Ovary (tissue), 9 donors: ENCODE data around the gene EIF6. TPM values are rescaled to one million over a fixed set of nuclear protein-coding genes. Genes with fewer than 3 reads are reported as not detected.

Source experiments
- DNase-seq, 5 donors: peaks; one replicate each; pipeline ENCODE4 v3.0.0-alpha.2; 2019 to 2020
- H3K27ac ChIP-seq, 2 donors: fragments of 200-600 bp; one replicate each; pipeline versions ENCODE4 v1.5.1 to v1.8.0; 2019 to 2022
- H3K27me3 ChIP-seq: fragments of 200-600 bp; one replicate; pipeline ENCODE4 v1.8.0; 2022
- H3K36me3 ChIP-seq: fragments of 200-600 bp; sonication (generic); one replicate; pipeline ENCODE4 v1.5.1; 2019
- H3K4me1 ChIP-seq: one replicate; pipeline ENCODE4 v1.8.1; 2013; ENCODE audit warnings: mild to moderate bottlenecking, moderate library complexity; ENCODE audit not compliant: insufficient read depth
- H3K4me3 ChIP-seq: fragments of 200-600 bp; sonication (generic); one replicate; pipeline ENCODE4 v1.5.1; 2017
- H3K9me3 ChIP-seq, 2 donors: fragments of 200-600 bp in 1 of 2; sonication (generic) in 1 of 2; one replicate each; pipeline versions ENCODE4 v1.5.1 to v1.8.1; 2013 to 2019; ENCODE audit warnings: mild to moderate bottlenecking in 1 of 2, moderate library complexity in 1 of 2
- CTCF ChIP-seq, 3 donors: fragments of 450-650 bp in 2 of 3; fragments of 200-600 bp in 1 of 3; IDR thresholded peaks; one replicate each; pipeline versions ENCODE4 v1.5.1 to v1.8.0; 2016 to 2022; ENCODE audit warnings: antibody characterized with exemption in 3 of 3, mild to moderate bottlenecking in 1 of 3
- EP300 ChIP-seq: sonication (generic); formaldehyde crosslinking; IDR thresholded peaks from one replicate; pipeline ENCODE4 v1.6.1; 2017; ENCODE audit warnings: antibody characterized with exemption
- POLR2A ChIP-seq: fragments of 450-650 bp; IDR thresholded peaks from one replicate; pipeline ENCODE4 v1.6.1; 2017; ENCODE audit warnings: antibody characterized with exemption, mild to moderate bottlenecking, moderate library complexity
- WGBS, 3 donors: extraction: QIAGEN DNeasy Blood & Tissue Kit in 1 of 3; methylation state at CpG; one replicate each; pipeline versions ENCODE4 v1.1.5 to v1.1.7; 2013 to 2017; 5-methylcytosine and 5-hydroxymethylcytosine counted together
- intact Hi-C, 4 donors: fragments of 100-400 bp; cut with DNase I; formaldehyde crosslinking; loops; one replicate each; pipeline versions ENCODE4 v1.11.0 to v1.15.1; 2022 to 2023
- polyA plus RNA-seq, 2 donors: library from polyadenylated mRNA; stranded (reverse); fragments of 200-250 nt in 1 of 2; fragments of 350-450 nt in 1 of 2; fragmentation: Illumina TruSeq in 1 of 2; extraction: RNeasy Lipid Tissue Mini Kit (QIAGEN cat#74804) in 1 of 2; gene quantifications; one replicate each; pipeline ENCODE4 v1.2.3, GENCODE V29; 2013 to 2014
- total RNA-seq, 7 donors: library from RNA; depleted of rRNA in 2 of 7; stranded (reverse); fragments of >200 nt in 2 of 7; fragmentation: NEBNext Ultra II Directional in 3 of 7; extraction: Animal tissue kit (Norgen Biotek cat#: 25700) in 3 of 7; gene quantifications; one replicate each; pipeline versions ENCODE4 v1.1.0 to v1.2.4, GENCODE V29; 2016 to 2023
- donor health status: DM: no; HTN: no; CAD: no; lungs with moderate emphysema.
- donor health status: DM: no; HTN: no; CAD: no.
- donor health status: Bipolar disorder and iron deficiency.
- donor health status: DM: yes; HTN: yes; CAD: no.
- donor health status: DM: no; HTN: no; CAD: no.
- donor health status: DM: yes; HTN: yes; CAD: no.

Gene EIF6
- total and polyA plus RNA-seq, 9 donors, result 36.6 to 93.1 (median 69.8) TPM

DNA sequence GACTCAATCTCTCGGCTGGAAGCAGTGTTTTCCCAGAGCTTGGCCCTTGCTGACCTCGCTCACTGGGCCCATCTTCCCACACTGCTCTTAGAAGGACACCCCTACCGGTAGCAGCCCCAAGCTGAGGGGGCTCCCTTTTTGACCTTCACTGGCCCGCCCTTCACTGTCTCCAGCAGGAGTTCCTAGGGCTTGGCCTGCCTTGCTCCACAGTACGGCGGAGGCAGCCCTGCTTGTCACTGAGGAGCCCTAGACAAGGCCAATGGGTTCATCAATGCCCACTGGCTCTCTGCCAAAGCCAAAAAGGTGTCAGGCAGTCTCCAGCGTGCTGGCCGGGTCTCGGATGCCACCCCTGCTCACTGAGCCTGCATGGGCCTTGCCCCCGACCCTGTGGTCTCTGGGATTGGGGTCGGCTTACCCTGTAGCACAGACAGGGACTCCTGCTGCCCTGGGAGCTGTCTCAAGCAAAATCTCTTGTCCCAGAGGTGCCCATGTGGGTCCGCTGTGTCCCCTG lies 8.8 kb downstream of the EIF6 start:
- TF ChIP-seq CTCF (IDR thresholded peaks at IDR 0.05), result no peak
- TF ChIP-seq POLR2A, result no peak
- no peak for TF ChIP-seq EP300
- peaks cover 10% of the 10 kb centered on the region for H3K4me1 ChIP-seq
- no peaks in the 10 kb centered on the region for H3K9me3 ChIP-seq
- no peak for DNase-seq
- H3K27ac ChIP-seq, result no peak overlapping the region
- H3K4me3 ChIP-seq, result no peak overlapping the region
- 70 to 81% (median 81%) methylated on average over 10 to 12 of the region's 12 CpGs for WGBS, 3 donors
- intact Hi-C loops, result no loop called here
- H3K27me3 ChIP-seq, result no peaks in the 10 kb centered on the region
- H3K36me3 ChIP-seq, result no peaks in the 10 kb centered on the region

DNA sequence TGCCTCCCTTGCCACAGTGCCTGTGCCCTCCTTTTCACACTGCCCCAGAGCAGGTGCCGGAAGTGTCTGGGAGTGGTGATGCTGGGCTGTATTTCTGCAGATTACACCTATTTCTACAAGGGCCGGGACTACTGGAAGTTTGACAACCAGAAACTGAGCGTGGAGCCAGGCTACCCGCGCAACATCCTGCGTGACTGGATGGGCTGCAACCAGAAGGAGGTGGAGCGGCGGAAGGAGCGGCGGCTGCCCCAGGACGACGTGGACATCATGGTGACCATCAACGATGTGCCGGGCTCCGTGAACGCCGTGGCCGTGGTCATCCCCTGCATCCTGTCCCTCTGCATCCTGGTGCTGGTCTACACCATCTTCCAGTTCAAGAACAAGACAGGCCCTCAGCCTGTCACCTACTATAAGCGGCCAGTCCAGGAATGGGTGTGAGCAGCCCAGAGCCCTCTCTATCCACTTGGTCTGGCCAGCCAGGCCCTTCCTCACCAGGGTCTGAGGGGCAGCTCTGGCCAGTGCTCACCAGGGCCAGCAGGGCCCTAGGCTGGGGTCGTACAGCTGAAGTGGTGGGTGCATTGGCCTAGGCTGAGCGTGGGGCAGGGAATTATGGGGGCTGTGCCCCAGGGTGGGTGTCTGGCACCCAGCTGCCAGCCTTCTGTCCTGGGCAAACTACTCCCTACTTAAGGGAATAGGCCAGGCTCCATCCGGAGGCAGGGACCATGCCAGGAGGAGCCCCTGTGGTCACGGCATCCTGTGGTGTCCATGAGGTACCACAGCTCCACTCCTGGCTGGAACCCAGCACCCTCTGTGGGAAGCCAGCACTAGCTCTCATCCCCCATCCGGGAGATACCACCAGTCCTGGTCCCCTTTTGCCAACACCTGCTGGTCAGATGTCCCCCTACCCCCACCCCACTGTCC lies 10.1 kb downstream of the EIF6 start:
- no peak overlapping the region for H3K27ac ChIP-seq
- no peaks in the 10 kb centered on the region for H3K36me3 ChIP-seq
- WGBS, 3 donors, result 85 to 88% (median 86%) methylated on average over 23 to 24 of the region's 24 CpGs

DNA sequence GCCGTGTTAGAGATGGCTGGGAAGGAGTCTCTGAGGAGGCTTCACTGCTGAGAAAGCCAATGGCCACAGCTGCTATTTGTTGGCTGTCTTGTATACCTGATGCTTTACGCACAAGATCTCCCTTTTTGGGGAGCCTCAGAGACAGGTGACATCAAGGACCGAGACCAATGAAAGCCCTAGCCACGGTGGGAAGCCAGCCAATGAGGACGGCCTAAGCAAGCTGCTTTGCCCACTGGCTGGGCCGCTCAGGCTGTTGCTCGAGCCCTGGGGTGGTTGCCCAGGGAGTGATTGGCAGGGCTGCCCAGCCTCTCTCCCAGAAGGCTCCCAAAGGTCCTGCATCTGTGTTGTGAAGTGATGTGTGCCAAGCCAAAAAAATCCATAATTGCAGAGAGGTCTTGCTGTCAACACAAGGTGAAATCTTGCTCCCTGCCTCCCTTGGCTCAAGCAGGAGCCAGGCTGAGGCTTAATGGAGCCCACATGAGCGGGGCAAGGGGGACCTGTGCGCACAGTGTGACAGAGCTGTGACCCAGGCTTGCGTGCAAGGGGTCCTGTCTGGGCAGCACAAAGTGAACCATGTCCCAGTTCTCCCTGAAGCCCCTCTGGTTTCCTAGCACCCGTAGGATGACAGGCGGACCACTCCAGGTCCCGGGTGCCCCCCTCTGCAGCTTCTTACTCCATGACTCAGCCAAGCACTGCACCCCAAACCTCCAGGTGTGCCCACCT lies 11.0 kb downstream of the EIF6 start:
- no peak for DNase-seq
- peaks cover 10% of the 10 kb centered on the region for H3K4me1 ChIP-seq
- no peaks in the 10 kb centered on the region for H3K36me3 ChIP-seq
- no peak overlapping the region for H3K27ac ChIP-seq
- TF ChIP-seq EP300 (no peak), CTCF (IDR thresholded peaks at IDR 0.05) (no peak), POLR2A (no peak)
- no peaks in the 10 kb centered on the region for H3K9me3 ChIP-seq
- no peaks in the 10 kb centered on the region for H3K27me3 ChIP-seq
- WGBS, 3 donors, result 66 to 69% (median 67%) methylated on average over 13 of the region's 13 CpGs
- H3K4me3 ChIP-seq, result no peak overlapping the region
- intact Hi-C loops, result loop anchor here in 1 of 4 donors (5.0 kb wide), 1 partner anchor 126 kb away; the partner anchor contains the start of gene EDEM2

More for the DNA sequence above, 10.1 kb downstream of the EIF6 start:
- no peak overlapping the region for H3K4me3 ChIP-seq
- no peak for DNase-seq
- H3K27me3 ChIP-seq, result no peaks in the 10 kb centered on the region
- intact Hi-C loops, result loop anchor here in 1 of 4 donors (5.0 kb wide), 1 partner anchor 127 kb away; the partner anchor contains the start of gene EDEM2
- H3K9me3 ChIP-seq, result no peaks in the 10 kb centered on the region
- TF ChIP-seq POLR2A (no peak), EP300 (no peak), CTCF (IDR thresholded peaks at IDR 0.05) (no peak)
- H3K4me1 ChIP-seq, result peaks cover 10% of the 10 kb centered on the region

- WGBS, 3 donors, result 59 to 72% (median 70%) methylated on average over 7 of the region's 7 CpGs
- Histone ChIP-seq H3K36me3 (no peaks in the 10 kb centered on the region), H3K9me3 (no peaks in the 10 kb centered on the region), H3K27me3 (no peaks in the 10 kb centered on the region), H3K27ac (no peak overlapping the region), H3K4me3 (no peak overlapping the region), H3K4me1 (peaks cover 3% of the 10 kb centered on the region)
- DNase-seq, result no peak
- no peak for TF ChIP-seq POLR2A
- TF ChIP-seq EP300, result no peak
- no peak for TF ChIP-seq CTCF (IDR thresholded peaks at IDR 0.05)
- intact Hi-C loops, result loop anchor here in 1 of 4 donors (5.0 kb wide), 1 partner anchor 125 kb away; the partner anchor contains the start of gene EDEM2
Measured at GRCh38 chr20:35271904-35272303, 12.7 kb downstream of the EIF6 start.
